Activated CD4-positive, alpha-beta T cell treated with anti-CD3 and anti-CD28 coated beads, Interleukin-2, amount 10 ng/mL, durations not matched to agents 24 days and 14 days (primary cell): ENCODE results near the gene ITGB3BP. TPM values are rescaled to one million over a fixed set of nuclear protein-coding genes. Genes with fewer than 3 reads are reported as not detected.
A peak's percentile ranks its signal among the peaks of the same experiment; 100 is the strongest.
"Not testable (repeated sequence)": the region's sequence is repeated elsewhere in the genome, so short reads cannot be mapped to it uniquely, and the experiment has no call there.

Experiments used
- DNase-seq: peaks from one replicate; pipeline ENCODE4 v3.0.0; 2022
- H3K27ac Mint-ChIP-seq: one replicate; pipeline ENCODE4 v1.8.0; 2022; ENCODE audit warnings: mild to moderate bottlenecking, mixed read lengths
- H3K27me3 Mint-ChIP-seq: one replicate; pipeline ENCODE4 v1.8.0; 2022; ENCODE audit warnings: mixed read lengths
- H3K36me3 Mint-ChIP-seq: one replicate; pipeline ENCODE4 v1.8.0; 2022; ENCODE audit warnings: low read depth, mild to moderate bottlenecking, mixed read lengths
- H3K4me1 Mint-ChIP-seq: one replicate; pipeline ENCODE4 v1.8.0; 2021; ENCODE audit warnings: mixed read lengths
- H3K4me3 Mint-ChIP-seq: one replicate; pipeline ENCODE4 v1.8.0; 2022; ENCODE audit warnings: mild to moderate bottlenecking, moderate library complexity, mixed read lengths
- H3K9me3 Mint-ChIP-seq: one replicate; pipeline ENCODE4 v1.8.0; 2021; ENCODE audit warnings: mixed read lengths
- intact Hi-C: fragments of 100-400 bp; cut with micrococcal nuclease; formaldehyde crosslinking; loops from one replicate; pipeline ENCODE4 v1.15.1; 2023
- total RNA-seq: library from RNA; stranded (reverse); gene quantifications from 2 replicates; pipeline ENCODE4 v1.2.3, GENCODE V29; 2022

The ITGB3BP gene, protein sequence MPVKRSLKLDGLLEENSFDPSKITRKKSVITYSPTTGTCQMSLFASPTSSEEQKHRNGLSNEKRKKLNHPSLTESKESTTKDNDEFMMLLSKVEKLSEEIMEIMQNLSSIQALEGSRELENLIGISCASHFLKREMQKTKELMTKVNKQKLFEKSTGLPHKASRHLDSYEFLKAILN
- 51.1 and 53.4 TPM in 2 replicates for total RNA-seq

DNA sequence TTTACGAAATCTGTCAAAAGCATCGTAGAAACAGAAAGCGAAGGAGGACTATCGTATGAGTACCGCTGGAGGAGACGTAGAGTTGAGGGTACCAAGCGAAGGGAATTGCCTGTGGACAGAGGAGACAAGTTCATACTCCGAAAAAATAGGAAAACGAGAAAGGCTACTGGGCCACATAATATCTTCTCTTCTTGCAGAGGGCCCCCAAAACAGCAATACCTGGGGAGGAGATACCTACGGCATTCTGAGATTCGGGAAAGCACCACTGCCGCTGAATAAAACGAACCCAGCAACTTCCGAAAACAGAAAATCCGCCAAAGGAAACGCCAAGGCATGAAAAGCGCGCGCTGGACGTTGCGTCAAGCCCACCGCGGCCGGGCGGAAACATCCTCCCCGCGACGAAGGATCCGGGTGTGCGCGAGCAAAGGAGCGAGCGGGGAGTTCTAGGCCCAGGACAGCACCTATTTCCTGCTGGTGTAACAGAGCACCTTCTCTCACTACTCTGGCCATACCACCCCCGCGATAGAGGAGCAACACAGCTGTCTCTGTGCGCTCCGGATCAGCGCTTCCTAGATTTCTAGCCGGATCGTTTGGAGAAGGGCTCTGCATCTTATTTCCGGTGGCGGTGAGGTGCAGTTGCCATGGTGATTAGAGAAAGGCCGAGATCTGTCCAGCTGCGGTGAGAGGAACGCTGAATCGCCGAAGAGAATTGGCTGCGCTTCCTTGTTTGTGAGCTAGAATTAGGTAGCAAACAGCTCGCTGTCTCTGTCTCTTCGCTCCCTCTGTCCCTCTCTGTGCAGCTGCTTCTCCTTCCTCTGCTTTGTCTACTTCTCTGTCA, at the start of gene ITGB3BP, which contains the start of gene EFCAB7:
Gene ITGB3BP (minus strand): TSS at position 335 of the 838 bp plus-strand sequence. CDS start 92 bp downstream, at position 243.
Gene EFCAB7 (plus strand): TSS at position 635 of the 838 bp plus-strand sequence. CDS start 2,048 bp downstream, outside the sequence.
- H3K36me3 Mint-ChIP-seq, result peaks cover 8% of the 10 kb centered on the region
- H3K4me1 Mint-ChIP-seq, result peaks cover 29% of the 10 kb centered on the region
- intact Hi-C loops, result loop anchor here (1.0 to 5.0 kb wide), 6 partner anchors 71 to 1444 kb away; partner anchors contain the start of genes ALG6, ATG4C and JAK1
- no peaks in the 10 kb centered on the region for H3K27me3 Mint-ChIP-seq
- peak within 1 kb of the TSS; percentile 87 for H3K4me3 Mint-ChIP-seq
- peak; percentile 96 for DNase-seq
- H3K27ac Mint-ChIP-seq, result peak within 1 kb of the TSS; percentile 98
- H3K9me3 Mint-ChIP-seq, result no peaks in the 10 kb centered on the region

DNA sequence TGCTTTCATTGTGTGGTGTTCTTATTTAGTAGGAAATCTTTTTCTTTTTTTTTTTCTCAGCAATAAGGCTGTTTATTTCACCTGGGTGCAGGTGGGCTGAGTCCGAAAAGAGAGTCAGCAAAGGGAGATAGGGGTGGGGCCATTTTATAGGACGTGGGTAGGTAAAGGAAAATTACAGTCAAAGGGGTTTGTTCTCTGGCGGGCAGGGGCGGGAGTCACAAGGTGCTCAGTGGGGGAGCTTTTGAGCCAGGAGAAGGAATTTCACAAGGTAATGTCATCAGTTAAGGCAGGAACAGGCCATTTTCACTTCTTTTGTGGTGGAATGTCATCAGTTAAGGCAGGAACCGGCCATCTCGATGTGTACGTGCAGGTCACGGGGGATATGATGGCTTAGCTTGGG, 49.7 kb upstream of the ITGB3BP start:
- H3K27me3 Mint-ChIP-seq, H3K4me3 Mint-ChIP-seq, H3K36me3 Mint-ChIP-seq, H3K27ac Mint-ChIP-seq, intact Hi-C loops, H3K4me1 Mint-ChIP-seq, H3K9me3 Mint-ChIP-seq: not testable (repeated sequence)
- DNase-seq, result peak; percentile 25

DNA sequence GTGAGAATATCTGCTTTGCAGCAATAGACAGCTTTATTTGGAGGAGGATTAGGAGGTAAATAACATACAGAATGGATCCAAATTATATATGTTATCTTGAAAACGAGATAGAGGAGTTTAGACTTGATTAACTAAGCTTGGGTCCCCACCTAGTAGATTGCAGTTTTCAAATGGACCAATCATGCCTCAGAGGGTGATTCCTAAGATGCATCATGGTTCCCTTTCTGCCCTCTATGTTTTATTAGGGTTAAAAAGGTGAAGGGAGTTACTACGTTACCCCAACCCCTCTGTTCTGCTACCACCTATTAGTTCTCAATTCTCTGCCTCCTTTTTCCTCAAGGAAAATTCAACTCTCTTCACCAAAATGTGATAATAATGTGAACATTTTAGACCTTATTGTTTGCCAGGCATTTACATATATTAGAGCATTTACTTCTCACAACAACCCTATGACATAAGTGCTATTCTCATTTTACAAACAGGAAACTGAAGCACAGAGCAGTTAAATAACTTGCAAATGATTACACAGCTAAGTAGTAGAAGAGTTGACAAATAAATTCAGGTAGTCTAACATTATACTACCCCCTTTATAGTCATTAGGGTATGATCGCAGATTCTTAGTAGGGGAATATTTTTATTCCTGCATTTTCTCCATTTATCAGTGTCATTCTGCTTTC, 46.8 kb upstream of the ITGB3BP start:
- Mint-ChIP-seq H3K36me3 (peaks cover 1% of the 10 kb centered on the region), H3K27ac (no peak overlapping the region), H3K4me3 (no peak overlapping the region), H3K4me1 (no peaks in the 10 kb centered on the region), H3K9me3 (peaks cover 3% of the 10 kb centered on the region), H3K27me3 (no peaks in the 10 kb centered on the region)
- intact Hi-C loops, result no loop called here
- no peak for DNase-seq

DNA sequence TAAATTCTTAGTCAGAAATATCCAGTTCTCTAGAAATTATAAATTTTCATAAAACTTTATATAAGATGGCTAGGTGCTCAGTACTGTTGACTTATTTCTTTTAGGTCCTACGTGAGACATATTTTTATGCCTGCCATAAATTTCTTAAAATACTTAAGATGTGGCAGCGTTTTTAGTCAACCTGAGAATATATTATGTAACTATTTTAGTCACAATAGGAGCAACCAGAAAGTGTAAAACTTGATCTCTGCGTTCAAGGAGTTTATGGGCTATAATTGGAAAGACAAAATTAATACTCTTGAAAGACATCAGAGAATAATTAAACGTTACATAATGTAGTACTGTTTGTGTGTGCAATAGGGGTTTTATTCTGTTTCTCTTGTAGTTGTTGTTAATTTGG, 46.0 kb upstream of the ITGB3BP start:
- Mint-ChIP-seq H3K9me3 (peaks cover 3% of the 10 kb centered on the region), H3K4me3 (no peak overlapping the region), H3K27ac (no peak overlapping the region), H3K36me3 (peaks cover 1% of the 10 kb centered on the region), H3K4me1 (no peaks in the 10 kb centered on the region), H3K27me3 (no peaks in the 10 kb centered on the region)
- intact Hi-C loops, result no loop called here
- DNase-seq, result no peak

- DNase-seq, result no peak
- Mint-ChIP-seq H3K4me3 (no peak overlapping the region), H3K4me1 (no peaks in the 10 kb centered on the region), H3K27me3 (no peaks in the 10 kb centered on the region), H3K27ac (no peak overlapping the region), H3K36me3 (peaks cover 5% of the 10 kb centered on the region), H3K9me3 (peaks cover 3% of the 10 kb centered on the region)
- intact Hi-C loops, result no loop called here
Measured at GRCh38 chr1:63563745-63564144, 40.7 kb upstream of the ITGB3BP start.

DNA sequence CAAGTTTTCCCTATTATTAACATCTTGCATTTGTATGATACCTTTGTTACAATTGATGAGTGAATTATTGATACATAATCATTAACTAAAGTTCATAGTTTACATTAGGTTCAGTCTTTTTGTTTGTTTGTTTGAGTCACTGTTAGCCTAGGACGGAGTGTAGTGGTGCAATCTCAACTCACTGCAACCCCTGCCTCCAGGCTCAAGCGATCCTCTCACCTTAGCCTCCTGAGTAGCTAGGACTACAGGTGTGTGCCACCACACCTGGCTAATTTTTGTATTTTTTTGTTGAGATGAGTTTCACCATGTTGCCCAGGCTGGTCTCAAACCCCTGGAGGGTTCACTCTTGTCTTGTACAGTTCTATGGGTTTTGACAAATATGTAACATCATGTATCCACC, 36.3 kb upstream of the ITGB3BP start:
- Mint-ChIP-seq H3K4me1 (no peaks in the 10 kb centered on the region), H3K36me3 (peaks cover 4% of the 10 kb centered on the region), H3K9me3 (no peaks in the 10 kb centered on the region), H3K27me3 (no peaks in the 10 kb centered on the region), H3K27ac (no peak overlapping the region), H3K4me3 (no peak overlapping the region)
- intact Hi-C loops, result no loop called here
- no peak for DNase-seq

DNA sequence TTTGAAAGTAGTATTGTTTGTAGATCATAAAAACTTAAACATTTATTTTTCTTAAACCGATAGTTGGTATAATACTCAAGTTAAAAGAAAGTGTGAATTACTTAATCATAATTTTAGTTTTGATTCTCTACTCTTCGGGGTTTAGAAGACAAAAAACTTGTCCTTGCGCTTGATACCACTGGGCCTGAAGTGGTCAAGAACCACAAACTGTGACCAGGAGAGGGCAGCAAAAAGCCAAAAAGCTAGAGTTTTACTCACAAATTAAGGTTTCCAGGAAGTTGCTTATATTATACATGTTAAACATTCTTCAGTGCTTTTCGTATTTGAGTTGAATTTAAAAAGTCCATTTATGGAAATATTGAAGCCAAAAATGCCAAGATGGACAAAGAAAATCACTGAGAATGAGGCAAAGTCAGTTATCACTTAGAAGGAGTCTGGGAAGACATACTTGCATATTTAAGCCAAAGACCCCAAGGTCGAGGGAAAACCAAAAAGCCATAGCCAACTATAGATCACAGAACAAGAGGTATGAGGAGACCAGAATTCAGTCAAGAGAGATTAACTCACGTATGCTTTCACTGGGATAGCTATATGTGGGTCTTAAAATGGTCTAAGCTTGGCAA, 34.5 kb upstream of the ITGB3BP start:
- Mint-ChIP-seq H3K27me3 (no peaks in the 10 kb centered on the region), H3K4me3 (no peak overlapping the region), H3K36me3 (peaks cover 4% of the 10 kb centered on the region), H3K4me1 (no peaks in the 10 kb centered on the region), H3K27ac (no peak overlapping the region), H3K9me3 (no peaks in the 10 kb centered on the region)
- peak; percentile 66 for DNase-seq
- intact Hi-C loops, result no loop called here

GRCh38 chr1:63555480-63555879, 32.5 kb upstream of the ITGB3BP start:
- Mint-ChIP-seq H3K9me3 (no peaks in the 10 kb centered on the region), H3K4me3 (no peak overlapping the region), H3K4me1 (no peaks in the 10 kb centered on the region), H3K27ac (no peak overlapping the region), H3K27me3 (no peaks in the 10 kb centered on the region), H3K36me3 (peaks cover 4% of the 10 kb centered on the region)
- DNase-seq, result no peak
- intact Hi-C loops, result no loop called here

GRCh38 chr1:63548877-63549276, 25.9 kb upstream of the ITGB3BP start:
- H3K4me1 Mint-ChIP-seq, result no peaks in the 10 kb centered on the region
- no peak for DNase-seq
- H3K27me3 Mint-ChIP-seq, result no peaks in the 10 kb centered on the region
- no peaks in the 10 kb centered on the region for H3K9me3 Mint-ChIP-seq
- H3K4me3 Mint-ChIP-seq, result no peak overlapping the region
- no peaks in the 10 kb centered on the region for H3K36me3 Mint-ChIP-seq
- H3K27ac Mint-ChIP-seq, result no peak overlapping the region
- intact Hi-C loops, result no loop called here

DNA sequence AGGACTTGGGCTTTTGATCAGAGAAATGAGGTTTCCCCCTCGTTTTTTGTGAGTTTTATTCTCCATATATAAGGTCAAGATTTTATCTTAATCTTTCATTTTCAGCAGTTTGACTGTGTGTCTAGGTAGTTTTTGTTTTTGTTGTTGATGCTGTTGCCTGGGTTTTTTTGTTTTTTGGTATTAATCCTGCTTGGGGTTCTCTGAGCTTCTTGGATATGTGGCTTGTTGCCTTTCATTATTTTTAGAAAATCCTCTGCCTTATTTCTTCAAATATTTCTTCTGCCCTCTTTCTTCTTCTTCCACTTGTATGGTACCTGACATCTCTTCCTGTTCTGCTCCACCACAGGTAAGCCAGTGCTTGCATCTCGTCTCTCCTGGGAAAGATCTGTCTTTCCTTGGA, 25.3 kb upstream of the ITGB3BP start:
- no peak overlapping the region for H3K27ac Mint-ChIP-seq
- no peaks in the 10 kb centered on the region for H3K27me3 Mint-ChIP-seq
- no peaks in the 10 kb centered on the region for H3K9me3 Mint-ChIP-seq
- intact Hi-C loops, result no loop called here
- H3K4me3 Mint-ChIP-seq, result no peak overlapping the region
- H3K36me3 Mint-ChIP-seq, result no peaks in the 10 kb centered on the region
- no peaks in the 10 kb centered on the region for H3K4me1 Mint-ChIP-seq
- DNase-seq, result no peak

GRCh38 chr1:63547621-63548294, 24.7 kb upstream of the ITGB3BP start:
- no peak overlapping the region for H3K27ac Mint-ChIP-seq
- DNase-seq, result no peak
- no peaks in the 10 kb centered on the region for H3K36me3 Mint-ChIP-seq
- H3K27me3 Mint-ChIP-seq, result no peaks in the 10 kb centered on the region
- no peaks in the 10 kb centered on the region for H3K9me3 Mint-ChIP-seq
- H3K4me3 Mint-ChIP-seq, result no peak overlapping the region
- intact Hi-C loops, result no loop called here
- no peaks in the 10 kb centered on the region for H3K4me1 Mint-ChIP-seq

GRCh38 chr1:63545780-63546179, 22.8 kb upstream of the ITGB3BP start:
- Mint-ChIP-seq H3K27ac (no peak overlapping the region), H3K36me3 (no peaks in the 10 kb centered on the region), H3K27me3 (no peaks in the 10 kb centered on the region), H3K4me3 (no peak overlapping the region), H3K9me3 (no peaks in the 10 kb centered on the region), H3K4me1 (no peaks in the 10 kb centered on the region)
- intact Hi-C loops, result no loop called here
- no peak for DNase-seq

- no peaks in the 10 kb centered on the region for H3K27me3 Mint-ChIP-seq
- intact Hi-C loops, result loop anchor here (2.0 kb wide), 1 partner anchor 211 kb away; no protein-coding TSS in a partner anchor
- no peaks in the 10 kb centered on the region for H3K9me3 Mint-ChIP-seq
Measured at GRCh38 chr1:63537940-63538339, 14.9 kb upstream of the ITGB3BP start.

More at GRCh38 chr1:63537940-63538339, 14.9 kb upstream of the ITGB3BP start:
- no peak for DNase-seq
- Mint-ChIP-seq H3K36me3 (peaks cover 3% of the 10 kb centered on the region), H3K27ac (no peak overlapping the region), H3K4me1 (no peaks in the 10 kb centered on the region), H3K4me3 (no peak overlapping the region)
